GM18502 (cell line): ENCODE measurements around the gene NQO1.

ENCODE experiments used
- ATAC-seq: cut with Tn5 transposase; IDR thresholded peaks from one replicate; pipeline ENCODE4 v1.9.1; 2021; ENCODE audit warnings: mild to moderate bottlenecking; ENCODE audit not compliant: unreplicated experiment, poor library complexity

Gene NQO1

GRCh38 chr16:69709456-69710084 is 16.8 kb downstream of the NQO1 start:
- no peak for ATAC-seq

- ATAC-seq, result no peak
Observed at GRCh38 chr16:69707920-69708683, 18.3 kb downstream of the NQO1 start.

DNA sequence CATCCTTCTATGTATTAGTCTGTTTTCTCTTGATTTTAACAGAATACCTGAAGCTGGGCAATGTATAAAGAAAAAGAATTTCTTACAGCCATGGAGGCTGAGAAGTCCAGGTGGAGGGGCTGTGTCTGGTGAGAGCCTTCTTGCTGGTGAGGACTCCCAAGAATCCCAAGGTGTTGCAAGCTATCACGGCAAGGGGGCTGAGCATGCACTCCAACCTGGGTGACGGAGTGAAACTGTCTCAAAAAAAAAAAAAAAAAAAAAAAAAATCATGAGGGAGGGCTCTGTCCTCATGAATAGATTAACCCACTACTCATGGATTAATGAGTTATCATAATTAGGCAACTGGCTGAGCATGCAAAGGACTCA is 19.4 kb downstream of the NQO1 start:
- ATAC-seq, result no peak

DNA sequence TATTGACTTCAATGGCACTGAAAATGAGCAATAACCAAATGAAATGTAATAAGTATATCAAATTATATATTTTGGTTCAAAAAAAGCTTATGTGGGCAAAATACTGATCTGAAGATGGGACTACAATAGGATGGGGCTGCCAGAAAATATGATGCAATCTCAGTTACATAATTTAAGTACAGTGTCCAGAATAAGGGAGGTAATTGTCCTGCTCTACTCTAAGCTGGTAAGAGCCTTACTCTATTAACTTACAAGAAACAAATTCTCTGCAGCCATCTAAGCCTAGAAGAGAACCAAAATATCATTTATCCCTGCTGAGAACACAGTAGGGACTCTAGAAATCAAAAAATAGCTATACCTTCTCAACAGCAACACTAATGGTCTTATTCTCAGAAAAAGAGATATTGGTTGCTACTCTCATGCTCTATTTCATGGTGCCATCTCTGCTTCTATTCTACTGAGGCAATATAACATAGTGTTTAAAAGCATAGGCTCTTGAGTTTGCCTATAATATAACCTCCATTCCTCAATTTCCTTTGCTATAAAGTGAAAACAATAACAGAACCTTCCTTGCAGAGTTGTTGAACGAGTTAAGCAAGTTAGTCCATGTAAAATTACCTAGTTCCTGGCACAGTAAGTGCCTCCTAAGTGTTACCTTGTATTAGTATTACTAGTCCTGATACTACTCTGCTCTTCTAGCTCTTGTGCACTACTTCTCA is 19.9 kb downstream of the NQO1 start:
- no peak for ATAC-seq

DNA sequence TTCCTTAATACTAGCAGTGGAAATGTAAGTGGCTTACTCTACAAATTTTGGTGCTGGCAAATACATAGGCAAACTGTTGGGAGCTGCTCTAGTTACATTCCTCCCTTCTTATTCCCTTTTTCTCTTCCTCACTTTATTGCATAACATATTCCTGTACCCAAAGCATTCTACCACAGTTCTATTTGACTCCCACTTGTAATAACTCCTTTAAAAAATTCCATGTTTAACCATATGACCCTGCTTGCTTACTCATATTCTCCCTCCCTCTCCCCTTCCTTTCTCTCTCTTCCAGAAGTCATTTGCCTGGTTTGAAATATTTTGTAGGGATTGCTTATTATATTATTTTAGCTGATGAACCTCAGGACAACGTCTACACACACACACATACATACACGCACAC is 22.7 kb downstream of the NQO1 start:
- no peak for ATAC-seq

- no peak for ATAC-seq
Observed at GRCh38 chr16:69701866-69702265, 24.5 kb downstream of the NQO1 start.

DNA sequence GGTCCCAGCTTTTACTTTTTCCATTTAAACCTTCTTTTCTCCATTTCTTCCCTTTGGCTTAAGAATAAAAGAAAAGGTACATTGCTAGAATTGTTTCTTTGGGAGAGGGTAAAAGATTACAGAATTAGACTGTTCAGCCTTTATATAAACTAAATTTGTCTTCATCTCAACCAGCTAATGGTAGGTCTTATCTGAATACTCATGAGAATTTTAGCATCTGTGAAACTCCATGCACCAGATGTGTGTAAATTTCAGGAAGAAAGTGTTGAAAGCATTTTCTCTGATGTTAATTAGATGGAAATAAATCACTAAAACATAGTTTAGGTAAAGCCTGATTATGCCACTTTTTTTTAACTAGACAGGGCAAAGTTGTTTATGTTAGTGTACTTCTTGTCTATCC is 24.9 kb downstream of the NQO1 start:
- ATAC-seq, result no peak

DNA sequence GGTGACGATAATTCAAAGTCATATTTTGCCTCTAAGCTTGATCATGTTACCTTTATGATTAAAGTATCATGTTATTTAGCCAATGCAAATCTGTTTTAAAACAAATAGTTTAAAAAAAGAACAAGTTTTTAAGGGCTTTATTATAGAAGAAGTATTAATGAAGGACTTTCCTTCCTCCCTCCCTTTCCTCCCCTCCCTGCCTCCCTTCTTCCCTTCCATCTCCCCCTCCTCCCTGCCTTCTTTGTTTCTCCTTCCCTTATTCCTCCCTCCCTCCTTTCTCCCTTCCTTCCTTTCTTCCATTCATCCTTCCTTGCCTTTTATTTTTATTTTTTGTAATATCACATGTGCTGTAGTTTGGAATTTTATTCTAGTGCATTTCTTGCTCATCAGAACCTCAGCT is 26.4 kb downstream of the NQO1 start:
- ATAC-seq, result no peak

DNA sequence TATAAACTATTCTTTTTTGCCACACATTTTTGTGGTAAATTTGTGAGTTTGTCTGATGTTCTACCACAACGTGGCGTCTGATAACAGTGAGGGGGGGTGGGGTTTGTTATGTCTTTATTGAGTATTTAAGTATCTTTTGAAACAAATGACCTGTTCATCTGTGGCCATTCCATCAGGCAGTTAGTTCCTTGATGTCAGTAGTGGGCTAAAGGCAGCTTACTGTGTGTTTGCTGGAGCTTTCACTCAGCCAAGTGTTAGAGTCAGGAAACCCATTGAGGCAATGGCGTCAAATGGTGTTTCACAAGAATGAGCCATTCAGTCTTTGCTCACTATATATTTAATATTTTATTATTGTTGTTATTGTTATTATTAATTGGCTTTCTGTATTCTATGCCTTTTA is 28.0 kb downstream of the NQO1 start:
- no peak for ATAC-seq

DNA sequence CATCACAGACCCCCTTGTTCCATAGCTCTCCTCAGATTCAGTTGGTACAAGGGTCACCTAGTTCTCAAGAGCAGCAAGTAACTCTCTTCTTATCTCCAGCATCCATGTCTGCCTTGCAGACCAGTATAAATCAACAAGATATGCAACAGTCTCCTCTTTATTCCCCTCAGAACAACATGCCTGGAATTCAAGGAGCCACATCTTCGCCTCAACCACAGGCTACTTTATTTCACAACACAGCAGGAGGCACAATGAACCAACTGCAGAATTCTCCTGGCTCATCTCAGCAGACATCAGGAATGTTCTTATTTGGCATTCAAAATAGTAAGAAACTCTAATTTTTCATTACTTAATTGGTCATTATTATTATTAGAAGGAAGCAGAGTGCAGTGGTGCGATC is 32.4 kb downstream of the NQO1 start:
- no peak for ATAC-seq

GRCh38 chr16:69691980-69692911 is 34.1 kb downstream of the NQO1 start:
- no peak for ATAC-seq

DNA sequence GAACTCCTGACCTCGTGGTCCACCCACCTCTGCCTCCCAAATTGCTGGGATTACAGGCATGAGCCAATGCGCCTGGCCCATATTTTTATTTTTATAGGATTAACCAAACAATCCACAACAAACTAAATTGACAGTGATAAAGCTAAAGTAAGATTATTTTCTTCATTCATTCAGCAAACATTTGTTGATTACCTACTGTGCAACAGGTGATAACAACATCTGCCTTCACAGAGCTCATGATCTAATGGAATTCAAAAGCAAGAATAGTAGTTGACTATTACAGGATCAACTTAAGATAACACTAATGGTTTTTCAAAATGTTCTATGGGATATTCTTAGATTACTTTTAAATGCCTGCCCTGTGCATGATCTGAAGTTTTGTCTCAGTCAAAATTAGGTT is 37.8 kb downstream of the NQO1 start:
- ATAC-seq, result no peak

DNA sequence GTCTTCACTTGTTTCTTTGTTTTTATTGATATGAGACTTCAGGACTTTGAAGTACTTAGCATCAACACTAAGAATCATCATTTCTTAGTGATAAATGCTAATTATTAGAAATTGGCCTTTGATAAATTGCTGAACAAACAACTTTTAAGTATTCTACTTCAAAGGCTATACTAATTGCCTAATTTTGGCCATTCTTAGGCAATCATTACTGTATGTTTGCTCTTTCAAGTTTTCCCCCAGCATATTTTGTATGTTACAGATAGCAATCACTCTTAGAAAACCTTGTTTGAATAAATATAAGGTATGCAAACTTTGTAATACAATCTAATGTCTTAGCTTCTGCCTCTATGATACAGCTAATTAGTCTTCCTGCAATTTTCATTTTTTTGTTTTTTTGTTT is 46.0 kb downstream of the NQO1 start:
- no peak for ATAC-seq

GRCh38 chr16:69672998-69673713 is 53.2 kb downstream of the NQO1 start:
- no peak for ATAC-seq

GRCh38 chr16:69672315-69672997 is 53.9 kb downstream of the NQO1 start:
- ATAC-seq, result no peak

DNA sequence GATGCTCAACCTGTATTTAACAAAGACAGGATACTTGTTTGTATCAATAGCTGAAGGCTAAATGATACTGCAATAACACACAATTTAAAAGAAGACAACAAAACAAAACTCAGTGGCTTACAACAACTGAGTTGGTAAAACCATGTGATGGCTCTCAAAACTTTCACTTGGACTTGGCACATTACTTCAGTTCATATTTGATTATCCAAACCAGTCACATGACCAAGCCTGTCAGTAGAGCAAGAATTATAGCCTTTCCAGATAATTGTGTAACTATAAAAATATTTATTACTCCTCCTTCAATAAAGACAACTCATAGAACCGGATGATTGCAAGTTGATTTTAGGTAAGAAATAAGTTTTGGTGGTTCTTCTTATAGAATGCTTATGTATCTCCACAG is 56.8 kb downstream of the NQO1 start:
- no peak for ATAC-seq

- no peak for ATAC-seq
Observed at GRCh38 chr16:69663846-69664245, 62.5 kb downstream of the NQO1 start.

DNA sequence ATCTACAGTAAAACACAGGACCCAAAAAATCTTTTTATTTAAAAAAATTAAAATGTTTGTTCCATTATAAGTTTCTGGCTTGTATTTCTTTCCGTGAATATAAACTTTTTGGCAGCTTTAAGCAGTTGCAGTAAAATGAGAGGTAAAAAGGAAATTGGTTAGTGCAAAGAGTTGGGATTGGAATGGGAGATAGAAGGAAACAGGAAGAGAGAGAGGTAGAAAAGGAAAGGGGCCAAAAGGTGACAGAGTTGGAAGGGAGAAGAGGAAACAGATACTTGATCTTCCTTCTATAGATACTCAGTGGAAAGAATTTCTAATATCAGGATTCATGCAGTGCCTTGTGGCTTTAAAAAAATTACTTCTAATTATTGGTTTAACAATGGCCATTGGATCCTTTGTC is 63.5 kb downstream of the NQO1 start:
- no peak for ATAC-seq

GRCh38 chr16:69660166-69660565 is 66.2 kb downstream of the NQO1 start:
- no peak for ATAC-seq
